Activated CD8-positive, alpha-beta T cell treated with anti-CD3 and anti-CD28 coated beads for 36 hours (primary cell): ENCODE measurements around the gene PDCD5. TPM values are rescaled to one million over a fixed set of nuclear protein-coding genes. Genes with fewer than 3 reads are reported as not detected.

ENCODE experiments used
- ATAC-seq: fragments of 200-7000 bp; cut with Tn5 transposase; one replicate; pipeline ENCODE4 v1.10.0; 2021; ENCODE audit warnings: mild to moderate bottlenecking, moderate library complexity
- CTCF ChIA-PET: fragments of 350-600 bp; sonication (Branson Sonifier 250); formaldehyde crosslinking; loops from one replicate; lab custom pipeline; 2021; ENCODE audit warnings: antibody characterized with exemption; lab: Charles Lee
- POLR2A ChIA-PET: fragments of 350-600 bp; sonication (Branson Sonifier 250); formaldehyde crosslinking; loops from one replicate; lab custom pipeline; 2021; ENCODE audit warnings: antibody characterized with exemption; lab: Charles Lee
- DNase-seq: peaks from one replicate; pipeline ENCODE4 v3.0.0-alpha.2; 2020
- H3K27ac Mint-ChIP-seq: one replicate; pipeline ENCODE4 v1.8.0; 2021; ENCODE audit warnings: mild to moderate bottlenecking, mixed read lengths
- H3K27me3 Mint-ChIP-seq: one replicate; pipeline ENCODE4 v1.8.0; 2021; ENCODE audit warnings: mixed read lengths
- H3K36me3 Mint-ChIP-seq: one replicate; pipeline ENCODE4 v1.8.0; 2021; ENCODE audit warnings: low read depth, mixed read lengths
- H3K4me1 Mint-ChIP-seq: one replicate; pipeline ENCODE4 v1.8.0; 2021; ENCODE audit warnings: low read depth, mixed read lengths
- H3K4me3 Mint-ChIP-seq: one replicate; pipeline ENCODE4 v1.8.0; 2021; ENCODE audit warnings: mild to moderate bottlenecking, moderate library complexity, mixed read lengths
- H3K9me3 Mint-ChIP-seq: one replicate; pipeline ENCODE4 v1.8.0; 2021; ENCODE audit warnings: mixed read lengths
- CTCF ChIP-seq: fragments of 200-600 bp; IDR thresholded peaks from one replicate; pipeline ENCODE4 v1.8.0; 2022; ENCODE audit warnings: antibody characterized with exemption, mild to moderate bottlenecking
- intact Hi-C: fragments of 100-400 bp; cut with micrococcal nuclease; formaldehyde crosslinking; loops from one replicate; pipeline ENCODE4 v1.10.0; 2022
- total RNA-seq, 2 experiments: library from RNA; stranded (reverse); gene quantifications; one replicate each; pipeline ENCODE4 v1.2.3, GENCODE V29; 2021

PDCD5 gene
- total RNA-seq, 2 experiments from 2014 or later = 221 to 222 TPM

- Mint-ChIP-seq H3K36me3 (no peaks in the 10 kb centered on the region), H3K27ac (no peak overlapping the region)
- CTCF ChIA-PET = no interaction called here
Measured at GRCh38 chr19:32558607-32559228, 22.3 kb upstream of the PDCD5 start.

GRCh38 chr19:32563761-32564160, 17.2 kb upstream of the PDCD5 start:
- Mint-ChIP-seq H3K27ac (no peak overlapping the region), H3K36me3 (no peaks in the 10 kb centered on the region), H3K27me3 (peaks cover 3% of the 10 kb centered on the region), H3K4me3 (no peak overlapping the region), H3K4me1 (no peaks in the 10 kb centered on the region), H3K9me3 (no peaks in the 10 kb centered on the region)
- ChIA-PET CTCF (no interaction called here), POLR2A (no interaction called here)
- ATAC-seq = no peak
- intact Hi-C loops = no loop called here
- DNase-seq = no peak
- no peak for TF ChIP-seq CTCF

More at GRCh38 chr19:32558607-32559228, 22.3 kb upstream of the PDCD5 start:
- Mint-ChIP-seq H3K4me1 (no peaks in the 10 kb centered on the region), H3K4me3 (no peak overlapping the region), H3K27me3 (no peaks in the 10 kb centered on the region), H3K9me3 (no peaks in the 10 kb centered on the region)
- POLR2A ChIA-PET = no interaction called here
- DNase-seq = no peak
- TF ChIP-seq CTCF = no peak
- intact Hi-C loops = no loop called here
- no peak for ATAC-seq

GRCh38 chr19:32566246-32566830, 14.7 kb upstream of the PDCD5 start:
- ChIA-PET POLR2A (interaction anchor here (0.7 kb wide), 1 partner anchor 140 kb away, joined by 3 read pairs; no protein-coding TSS in a partner anchor), CTCF (interaction anchor here (1.0 to 1.1 kb wide), 2 partner anchors 10 to 226 kb away, joined by 3 read pairs; no protein-coding TSS in a partner anchor)
- TF ChIP-seq CTCF = no peak
- no peak overlapping the region for H3K27ac Mint-ChIP-seq
- H3K4me3 Mint-ChIP-seq = no peak overlapping the region
- intact Hi-C loops = no loop called here
- H3K36me3 Mint-ChIP-seq = no peaks in the 10 kb centered on the region
- peaks cover 10% of the 10 kb centered on the region for H3K27me3 Mint-ChIP-seq
- H3K9me3 Mint-ChIP-seq = no peaks in the 10 kb centered on the region
- ATAC-seq (no peak), DNase-seq (no peak)
- H3K4me1 Mint-ChIP-seq = no peaks in the 10 kb centered on the region

GRCh38 chr19:32567486-32567885, 13.5 kb upstream of the PDCD5 start:
- ChIA-PET CTCF (no interaction called here), POLR2A (interaction anchor here (0.8 kb wide), 1 partner anchor 182 kb away, joined by 3 read pairs; no protein-coding TSS in a partner anchor)
- no peak for TF ChIP-seq CTCF
- no peak for DNase-seq
- ATAC-seq = no peak
- Mint-ChIP-seq H3K4me1 (peaks cover 2% of the 10 kb centered on the region), H3K4me3 (no peak overlapping the region), H3K9me3 (no peaks in the 10 kb centered on the region), H3K36me3 (no peaks in the 10 kb centered on the region), H3K27ac (no peak overlapping the region), H3K27me3 (peaks cover 10% of the 10 kb centered on the region)
- intact Hi-C loops = no loop called here
